HG03108 (cell line): Measurements from ENCODE around the gene ITPK1.
A peak's percentile ranks its signal among the peaks of the same experiment; 100 is the strongest.
"Not testable (repeated sequence)": the region's sequence is repeated elsewhere in the genome, so short reads cannot be mapped to it uniquely, and the experiment has no call there.

ENCODE experiments used
- ATAC-seq: cut with Tn5 transposase; IDR thresholded peaks from one replicate; pipeline ENCODE4 v1.9.1; 2021; ENCODE audit warnings: moderate library complexity; ENCODE audit not compliant: unreplicated experiment

Gene ITPK1

DNA sequence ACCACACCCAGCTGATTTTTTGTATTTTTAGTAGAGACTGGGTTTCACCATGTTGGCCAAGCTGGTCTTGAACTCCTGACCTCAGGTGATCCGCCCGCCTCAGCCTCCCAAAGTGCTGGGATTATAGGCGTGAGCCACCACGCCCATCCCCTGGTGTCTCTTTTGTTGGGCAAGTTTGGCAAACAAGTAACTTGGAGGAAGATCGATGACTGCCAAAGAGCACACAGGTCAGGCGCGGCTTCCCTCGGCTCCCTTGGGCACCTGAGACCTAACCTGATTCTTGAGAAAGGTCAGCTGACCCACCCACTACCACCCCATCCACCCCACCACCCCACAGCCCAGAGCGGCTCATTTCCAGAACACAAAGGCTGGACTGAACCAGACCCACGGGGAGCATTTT, 9.9 kb downstream of the ITPK1 start:
- ATAC-seq = not testable (repeated sequence)

DNA sequence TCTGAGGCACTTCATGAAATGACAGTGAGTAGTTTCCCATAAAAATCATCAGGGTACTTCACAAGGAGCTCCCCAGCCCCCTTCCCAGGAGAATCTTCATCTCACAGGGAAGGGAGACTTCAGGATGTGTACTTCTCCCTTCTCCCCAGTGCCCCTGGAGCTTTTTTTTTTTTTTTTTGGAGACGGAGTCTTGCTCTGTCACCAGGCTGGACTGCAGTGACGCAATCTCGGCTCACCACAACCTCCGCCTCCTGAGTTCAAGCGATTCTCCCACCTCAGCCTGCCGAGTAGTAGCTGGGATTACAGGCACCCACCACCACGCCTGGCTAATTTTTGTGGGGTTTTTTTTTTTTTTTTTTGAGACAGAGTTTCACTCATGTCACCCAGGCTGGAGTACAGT, 10.4 kb downstream of the ITPK1 start:
- no peak for ATAC-seq

DNA sequence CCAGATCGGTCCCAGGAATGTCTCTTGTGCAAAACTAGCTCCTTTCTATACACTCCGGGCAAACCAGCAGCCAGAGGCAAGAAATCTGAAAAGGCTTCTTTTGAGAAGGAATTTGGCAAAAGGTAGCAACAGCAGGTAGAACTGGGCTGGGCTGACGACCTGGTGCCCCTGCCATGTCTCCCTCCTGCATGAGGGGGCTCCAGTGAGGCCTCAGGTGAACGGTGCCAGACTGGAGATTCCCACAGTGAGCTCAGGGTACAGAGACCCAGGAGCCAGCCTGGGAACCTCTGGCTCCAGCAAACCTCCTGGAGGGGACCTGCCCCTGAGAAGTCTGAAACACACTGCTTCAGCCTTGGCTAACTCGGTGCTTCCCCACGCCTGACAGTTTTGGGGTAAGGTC, 10.8 kb downstream of the ITPK1 start:
- ATAC-seq = no peak

DNA sequence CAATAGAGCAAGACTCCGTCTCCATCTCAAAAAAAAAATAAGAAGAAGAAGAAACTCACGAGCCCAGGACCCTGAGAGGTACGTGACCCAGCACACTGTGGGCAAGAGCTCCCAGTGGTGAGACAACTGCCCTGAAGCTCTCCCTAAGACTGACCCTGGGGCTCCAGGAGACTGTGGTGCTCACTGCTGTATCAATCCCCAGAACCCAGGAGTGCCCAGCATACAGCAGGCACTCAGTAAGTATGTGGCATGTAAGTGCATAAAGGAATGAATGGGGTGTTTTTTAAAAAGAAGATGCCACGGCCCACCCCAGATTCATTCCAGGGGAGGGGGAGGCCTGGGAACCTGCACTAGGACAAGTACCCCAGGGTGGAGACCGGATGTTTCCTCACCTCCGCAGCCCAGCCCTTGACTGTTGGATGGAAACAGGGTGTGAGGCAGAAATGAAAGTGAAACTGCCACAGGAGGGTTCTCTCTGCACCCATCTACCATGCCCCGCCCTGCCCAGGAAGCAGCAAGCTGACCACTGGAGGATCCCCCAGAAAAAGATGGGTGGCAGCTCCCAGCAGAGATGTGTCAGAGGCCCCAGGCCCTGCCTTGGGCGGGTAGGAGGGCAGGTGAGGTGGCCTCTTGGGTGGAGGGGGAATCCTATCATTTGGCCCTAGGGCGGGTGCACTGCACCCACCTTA, 12.2 kb downstream of the ITPK1 start:
- ATAC-seq = peak; percentile 92

DNA sequence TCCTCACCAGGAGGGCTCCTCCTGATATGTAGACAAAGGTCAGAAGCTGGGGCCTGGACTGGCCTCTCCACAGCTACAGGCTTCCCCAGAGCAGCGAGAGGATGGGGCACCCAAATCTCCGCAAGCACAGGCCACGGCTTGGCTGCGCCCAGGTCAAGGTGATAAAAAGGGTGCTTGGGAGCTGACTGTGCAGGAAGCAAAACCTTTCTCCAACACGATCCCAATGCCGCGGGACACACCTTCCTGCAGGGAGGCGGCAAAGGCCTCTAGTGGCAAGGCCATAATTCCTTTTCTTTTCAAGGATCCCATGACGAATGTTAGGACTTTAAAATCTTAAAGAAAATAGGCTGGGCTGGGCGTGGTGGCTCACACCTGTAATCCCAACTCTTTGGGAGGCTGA, 13.6 kb downstream of the ITPK1 start:
- ATAC-seq = no peak

DNA sequence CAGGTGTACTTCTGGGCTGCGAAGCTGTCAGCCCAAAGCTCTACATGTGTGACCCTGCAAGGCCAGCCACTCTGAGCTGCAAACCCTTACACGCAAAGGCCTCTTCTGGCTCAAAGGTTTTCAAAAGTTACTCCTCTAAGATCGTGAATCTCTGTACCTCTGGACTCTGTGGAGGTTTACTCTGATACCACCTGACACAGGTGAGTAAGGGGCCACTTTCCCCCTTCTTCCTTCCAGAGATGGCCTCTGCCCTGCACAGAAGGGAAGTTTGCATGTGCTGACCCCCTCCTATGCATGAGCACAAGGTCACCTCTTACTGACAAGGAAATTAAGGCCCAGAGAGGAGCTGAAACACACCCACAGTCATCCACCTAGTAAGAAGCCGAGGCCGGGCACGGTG, 14.5 kb downstream of the ITPK1 start:
- no peak for ATAC-seq

DNA sequence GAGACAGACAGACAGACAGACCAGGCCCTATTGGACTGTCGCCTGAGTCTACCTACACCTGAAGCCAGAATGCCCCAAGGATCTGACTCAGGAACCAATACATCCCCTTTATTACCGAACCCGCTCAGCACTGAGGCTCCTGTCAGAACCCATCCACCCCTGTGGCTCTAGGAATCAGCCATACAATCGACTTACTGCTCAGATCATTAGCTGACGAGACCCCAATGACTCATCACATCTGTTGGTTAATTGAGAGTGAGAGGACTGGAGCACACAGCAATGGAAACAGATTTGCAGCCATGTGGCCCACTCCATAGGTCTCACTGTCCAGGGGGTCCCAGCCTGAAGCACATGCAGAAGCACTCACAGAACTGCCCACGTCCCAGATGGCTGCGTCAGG, 15.2 kb downstream of the ITPK1 start:
- no peak for ATAC-seq

DNA sequence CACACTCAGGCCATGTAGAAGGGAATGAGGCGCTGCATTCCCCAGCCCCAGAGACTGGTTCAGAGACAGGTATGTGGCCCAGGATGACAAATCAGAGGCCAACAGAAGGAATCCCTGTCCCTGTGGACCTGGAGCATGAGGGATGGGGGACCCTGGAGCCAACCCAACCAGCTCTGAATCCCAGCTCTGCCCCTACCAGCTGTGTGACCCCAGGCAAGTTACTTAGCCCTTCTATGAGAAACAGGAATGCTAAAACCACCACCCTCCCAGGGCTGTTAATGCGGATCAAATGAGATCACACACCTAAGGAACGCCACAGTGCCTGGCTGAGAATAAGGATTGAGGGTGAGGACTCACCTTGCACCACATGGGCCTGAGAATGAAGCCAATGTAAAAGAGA, 15.6 kb downstream of the ITPK1 start:
- no peak for ATAC-seq

DNA sequence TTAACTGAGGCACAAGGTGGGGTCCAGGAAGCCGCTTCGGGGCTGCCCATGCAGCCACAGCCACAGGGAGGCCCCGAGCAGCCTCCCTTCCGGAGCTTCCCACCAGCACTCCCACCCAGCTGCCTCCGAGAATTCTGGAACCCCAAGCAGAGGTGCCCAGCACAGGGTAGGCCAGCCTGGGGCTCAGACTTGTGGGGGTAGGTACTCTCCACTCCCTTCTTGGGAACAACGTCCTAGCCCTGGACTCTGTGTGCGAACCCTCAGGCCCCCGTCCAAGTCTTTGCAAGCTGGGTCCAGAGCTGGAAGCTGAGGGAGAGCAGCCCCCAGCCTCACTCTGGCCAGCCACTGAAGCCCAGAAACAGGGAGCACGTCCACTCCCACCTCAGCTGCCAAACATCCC, 16.1 kb downstream of the ITPK1 start:
- no peak for ATAC-seq

DNA sequence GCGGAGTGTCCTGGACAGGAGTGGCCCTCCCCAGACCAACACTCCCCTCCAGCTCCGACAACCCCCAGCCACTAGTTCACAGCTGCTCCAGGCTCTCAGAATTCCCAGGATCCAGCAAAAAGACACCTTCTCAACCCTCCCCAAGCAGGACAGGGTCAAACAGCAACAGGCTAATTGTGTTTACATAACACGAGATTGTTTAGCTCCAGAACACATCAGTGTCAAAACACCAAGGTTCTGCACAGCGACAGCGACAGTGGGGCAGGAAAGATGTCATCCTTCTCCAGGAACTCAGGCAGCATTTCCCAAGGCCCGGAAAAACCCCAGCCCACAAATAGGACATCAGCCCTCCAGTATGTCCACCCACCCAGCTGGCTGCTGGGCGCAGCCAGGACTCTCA, 16.5 kb downstream of the ITPK1 start:
- ATAC-seq = no peak

DNA sequence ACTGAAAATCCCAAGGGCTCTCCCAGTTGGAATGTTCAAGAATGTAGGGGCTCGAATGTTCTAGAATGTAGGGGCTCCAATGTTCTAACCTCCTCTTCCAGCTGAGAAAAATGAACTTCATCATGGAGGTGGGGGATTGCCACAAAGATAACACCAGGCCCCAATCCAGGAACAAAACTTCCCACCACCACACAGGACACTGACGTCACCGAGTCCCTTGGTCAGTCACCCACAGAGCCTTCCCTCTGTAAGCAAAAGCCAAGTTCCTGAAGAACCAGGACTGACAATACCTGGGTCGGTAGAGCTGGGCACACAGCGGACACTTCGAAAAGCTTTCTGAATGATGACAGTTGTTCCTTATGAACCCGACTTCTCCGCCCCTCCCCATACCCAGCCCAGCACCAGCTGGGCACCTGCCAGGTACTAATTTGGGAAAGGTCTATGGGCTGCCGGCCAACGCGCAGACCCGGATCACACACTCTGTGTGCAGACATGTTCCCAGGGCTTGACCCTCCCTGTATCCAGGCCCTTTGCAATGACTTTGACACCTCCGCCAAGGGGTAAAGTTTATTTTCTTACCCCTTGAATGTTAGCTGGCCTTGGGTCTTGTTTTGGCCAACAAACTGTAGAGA, 18.9 kb downstream of the ITPK1 start:
- no peak for ATAC-seq

DNA sequence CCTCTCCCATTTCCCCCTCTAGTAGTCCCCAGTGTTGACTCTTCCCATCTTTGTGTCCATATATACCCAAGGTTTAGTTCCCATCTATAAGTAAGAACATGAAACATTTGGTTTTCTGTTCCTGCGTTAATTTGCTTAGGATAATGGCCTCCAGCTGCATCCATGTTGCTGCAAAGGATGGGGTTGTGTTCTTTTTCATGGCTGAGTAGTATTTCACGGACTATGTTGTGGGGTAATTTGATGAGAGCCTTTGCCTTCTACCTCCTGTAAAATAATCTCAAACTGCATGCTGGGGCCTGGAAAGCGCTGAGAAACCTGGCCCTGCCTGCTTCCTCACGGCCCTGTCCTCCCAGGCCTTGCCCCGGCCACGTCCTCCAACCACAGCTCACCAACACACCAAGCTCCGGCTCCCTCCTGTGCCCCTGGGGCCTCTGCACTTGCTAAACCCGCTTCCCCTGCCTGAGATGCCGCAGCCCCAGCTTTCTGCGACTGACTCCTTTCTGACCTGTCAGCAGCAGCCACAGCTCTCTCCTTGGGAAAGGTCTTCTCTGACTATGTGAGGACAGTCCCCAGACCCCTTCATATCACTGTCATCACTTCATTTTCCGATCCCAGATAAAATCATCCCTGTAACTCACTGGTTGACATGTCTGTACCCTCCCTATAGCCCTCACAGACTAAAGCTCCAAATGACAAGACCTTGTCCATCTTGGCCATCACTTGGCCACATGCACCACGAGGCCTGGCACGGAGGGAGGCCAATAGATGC, 19.8 kb downstream of the ITPK1 start:
- no peak for ATAC-seq

DNA sequence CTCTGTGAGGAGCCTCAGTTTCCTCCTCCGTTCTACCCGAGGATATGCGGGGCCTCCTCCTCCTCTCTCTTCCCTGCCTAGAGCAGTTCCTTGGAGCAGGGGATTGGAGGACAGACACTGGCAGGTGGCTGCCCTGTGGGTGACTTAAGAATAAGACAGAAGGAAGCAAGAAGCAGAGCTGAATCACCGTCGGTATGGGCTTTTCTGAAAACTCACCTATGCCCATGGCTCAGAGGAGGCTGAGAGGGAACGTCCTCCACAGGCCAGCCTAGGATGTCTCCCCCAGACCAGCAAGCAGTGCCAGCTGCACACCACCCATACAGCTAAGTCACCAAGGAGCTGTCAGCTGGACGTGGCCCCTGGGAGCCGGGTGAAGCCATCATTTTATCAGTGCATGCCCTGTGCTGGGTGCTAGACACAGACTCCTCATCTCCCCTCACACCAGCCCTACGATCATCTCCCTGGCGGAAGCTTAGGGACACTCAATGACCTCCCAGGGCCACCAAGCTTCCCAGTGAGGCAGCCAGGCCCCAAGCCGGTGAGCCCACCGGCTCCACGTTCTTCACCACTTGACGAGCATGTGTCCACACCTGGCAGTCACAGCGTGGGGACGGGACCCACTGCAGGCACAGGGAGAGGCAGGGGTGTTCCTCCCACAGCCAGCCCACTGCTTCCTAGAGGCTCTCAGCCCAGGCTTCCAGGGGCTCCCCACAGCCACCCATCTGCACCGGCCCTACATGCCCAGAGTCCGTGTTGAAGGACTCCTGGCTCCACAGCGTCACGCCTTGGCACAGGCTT, 21.4 kb downstream of the ITPK1 start:
- no peak for ATAC-seq

DNA sequence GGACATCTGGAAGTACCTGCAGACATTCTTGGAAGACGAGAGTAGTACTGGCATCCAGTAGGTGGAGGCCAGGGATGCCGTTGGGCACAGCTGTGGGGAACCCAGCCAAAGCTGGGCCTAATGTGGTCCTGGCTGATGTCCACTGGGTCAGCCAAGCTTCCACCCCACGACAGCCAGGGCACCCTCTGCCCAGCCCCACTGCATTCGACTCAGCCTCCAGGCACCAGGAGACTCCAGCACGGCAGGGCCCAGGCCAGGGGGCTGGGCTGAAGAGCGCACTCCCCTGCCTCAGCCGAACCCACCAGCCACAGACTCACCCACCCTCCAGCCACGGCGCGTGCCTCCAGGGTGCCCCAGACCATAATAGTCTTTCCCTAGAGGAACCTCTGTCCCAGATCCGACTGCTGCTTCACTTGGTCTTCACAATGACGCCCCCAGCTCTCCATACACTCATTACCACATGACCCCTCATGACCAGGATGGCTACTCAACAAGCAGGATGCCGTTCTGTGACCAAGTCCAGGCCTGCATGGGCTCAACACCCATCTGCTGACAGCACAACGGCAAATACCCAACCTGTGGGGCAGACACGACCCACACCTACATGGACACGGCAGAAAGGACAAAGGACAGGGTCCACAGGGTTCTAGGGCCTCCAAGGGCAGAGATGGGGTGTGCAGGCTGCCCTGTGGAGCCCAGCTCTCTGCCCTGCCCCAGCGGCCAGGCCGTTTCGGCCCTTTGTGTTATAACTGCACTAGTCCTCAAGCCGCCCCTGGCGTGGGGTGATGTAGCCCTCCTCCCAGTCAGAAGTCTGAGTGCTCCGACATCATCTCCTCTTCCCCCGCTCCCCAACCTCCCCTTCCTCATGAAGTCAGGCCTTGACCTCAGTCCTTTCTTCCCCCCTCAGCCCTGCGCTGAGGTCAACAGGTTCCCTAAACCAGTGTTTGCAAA, 22.8 kb downstream of the ITPK1 start:
- no peak for ATAC-seq

DNA sequence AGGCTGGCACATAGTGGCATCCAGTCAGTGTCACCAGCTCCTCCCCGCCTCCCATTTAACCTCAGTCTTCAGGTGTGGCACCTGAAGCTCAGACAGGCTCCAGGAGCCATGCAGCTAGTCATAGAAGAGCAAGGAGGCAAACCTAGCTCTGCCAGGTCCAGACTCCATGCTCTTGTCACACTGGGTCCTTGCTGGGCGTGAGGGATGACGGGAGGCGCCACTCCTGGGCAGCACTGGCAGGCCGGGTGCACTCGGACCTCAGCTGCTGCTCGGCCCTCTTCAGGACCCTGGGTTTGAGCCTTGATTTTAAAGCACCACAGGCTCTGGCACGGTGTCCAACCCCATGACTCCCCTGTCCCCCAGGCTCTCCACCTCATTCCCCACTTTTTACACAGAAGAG, 24.1 kb downstream of the ITPK1 start:
- no peak for ATAC-seq

DNA sequence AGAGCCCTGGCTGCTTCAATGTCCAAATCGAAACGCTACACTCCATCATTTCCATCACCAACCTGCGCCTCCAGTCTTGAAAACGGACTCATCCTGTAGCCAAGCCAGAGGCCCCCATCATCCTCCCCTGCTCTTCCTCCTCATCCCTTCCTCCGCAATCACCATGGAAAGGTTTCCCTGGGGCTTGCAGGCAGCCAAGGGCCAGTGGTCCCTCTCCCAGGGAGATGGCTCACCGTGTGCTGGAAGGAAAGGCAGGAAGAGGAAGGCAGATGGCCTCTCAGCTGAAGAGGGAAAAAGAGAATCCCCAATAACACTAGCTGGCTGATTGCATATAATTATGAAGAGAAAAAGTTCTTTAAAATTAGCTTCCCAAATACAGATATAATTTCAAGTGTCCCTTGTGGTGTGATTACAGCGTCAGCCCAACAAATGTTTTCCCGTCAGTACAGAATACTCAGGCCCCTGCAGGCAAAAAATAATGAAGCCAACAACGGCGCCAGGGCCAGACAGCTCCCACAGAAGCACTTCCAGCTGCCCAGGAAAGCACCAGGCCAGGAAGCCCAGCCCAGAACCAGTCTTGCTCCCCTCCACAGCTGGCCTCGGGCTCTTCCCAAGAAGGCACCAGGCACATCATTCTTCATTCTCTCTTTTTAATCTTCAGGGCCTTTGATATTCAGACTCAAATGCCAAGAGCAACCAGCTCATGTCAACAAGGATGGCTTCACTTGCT, 24.7 kb downstream of the ITPK1 start:
- ATAC-seq = no peak

DNA sequence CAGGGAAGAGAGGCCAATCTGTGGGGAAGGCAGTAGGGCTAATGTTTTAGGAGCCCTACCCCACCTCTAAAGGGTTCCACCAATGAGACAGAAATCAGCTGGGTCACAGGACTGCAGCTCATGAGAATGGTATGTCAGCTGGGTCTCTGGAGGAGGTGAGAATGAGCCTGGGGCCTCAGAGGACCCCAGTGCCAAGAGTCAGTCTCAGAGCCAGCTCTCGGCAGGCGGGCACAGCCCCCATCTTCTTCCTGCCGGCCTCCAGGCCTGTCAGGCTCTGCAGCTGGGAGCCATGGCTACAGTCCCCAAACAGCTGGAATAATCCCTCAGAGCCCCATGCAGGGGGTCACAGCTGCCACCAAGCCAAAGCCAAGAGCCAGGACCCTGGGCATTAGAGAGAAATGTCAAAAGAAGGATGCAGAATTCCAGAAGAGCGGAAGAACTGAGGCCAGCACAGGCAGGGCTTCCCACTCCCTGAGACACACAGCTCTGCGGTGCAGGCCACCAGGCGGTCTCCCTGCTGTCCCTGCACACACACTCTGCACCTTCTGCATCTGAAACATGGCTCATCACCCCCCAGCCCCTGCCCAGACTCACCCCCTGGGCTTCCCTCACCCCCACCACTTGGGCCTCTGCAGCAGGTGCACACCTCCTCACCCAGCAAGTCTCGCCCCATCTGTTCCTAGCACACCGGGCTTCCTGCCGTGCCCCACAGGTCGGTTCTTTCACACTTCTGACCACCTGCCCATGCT, 26.0 kb downstream of the ITPK1 start:
- ATAC-seq = no peak

DNA sequence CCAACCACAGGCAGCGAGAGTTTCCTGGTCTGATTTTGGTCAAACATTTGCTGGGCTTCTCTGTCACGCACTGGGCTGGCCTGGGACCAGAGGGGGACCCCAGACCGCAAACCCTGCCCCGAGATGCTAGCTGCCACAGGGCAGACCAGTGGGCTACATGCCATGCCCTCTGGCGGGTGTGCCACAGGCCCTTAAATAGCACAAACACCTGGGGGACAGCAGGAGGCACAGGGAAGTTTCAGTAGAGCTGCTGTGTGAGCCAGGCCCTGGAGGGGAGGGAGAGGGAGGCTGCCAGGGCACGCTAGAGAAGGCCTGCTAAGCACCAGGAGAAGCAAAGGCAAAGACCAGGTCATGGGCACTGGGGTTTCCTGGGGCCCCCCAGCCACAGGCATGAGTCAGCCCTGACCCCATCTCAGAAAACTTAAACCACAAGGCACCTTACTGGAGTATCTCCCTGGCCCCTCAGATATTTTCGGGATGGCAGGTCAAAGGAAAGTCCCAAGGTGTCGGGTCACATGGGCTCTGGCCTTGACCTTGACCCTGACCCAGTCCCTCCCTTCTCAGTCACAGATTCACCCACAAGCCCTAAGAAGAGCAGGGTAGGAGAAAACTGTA, 29.2 kb downstream of the ITPK1 start:
- ATAC-seq = peak; percentile 50

DNA sequence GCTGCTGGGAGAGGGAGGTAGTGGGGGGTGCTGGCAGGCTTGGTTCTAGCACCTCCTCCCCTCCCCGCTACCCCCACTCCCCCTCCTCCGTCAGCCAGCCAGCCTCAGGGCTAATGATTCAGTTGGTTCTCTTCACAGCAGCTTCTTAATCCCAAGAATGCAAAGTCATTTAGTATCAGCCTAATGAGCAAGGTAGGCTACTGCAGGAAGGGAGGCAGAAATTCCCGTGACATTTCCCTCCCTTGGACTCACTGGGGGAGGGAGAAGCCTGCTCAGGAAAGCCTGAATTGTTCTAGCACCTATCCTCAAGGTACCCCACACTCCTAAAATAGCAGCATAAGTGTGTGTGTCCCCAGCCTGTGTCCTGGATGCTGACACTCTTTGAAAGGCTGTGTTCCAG, 29.8 kb downstream of the ITPK1 start:
- no peak for ATAC-seq
